Fibroblast of lung (primary cell): ENCODE data around the gene PKD1L1.

Experiments used
- CTCF ChIP-seq, 2 donors: IDR thresholded peaks in 1 of 2; conservative IDR thresholded peaks in 1 of 2; 1 replicate in 1 of 2; 2 replicates in 1 of 2; pipeline ENCODE4 v1.5.1; 2011 to 2012; ENCODE audit warnings: low read length in 2 of 2, control low read depth in 1 of 2, inconsistent platforms in 1 of 2, low read depth in 1 of 2, mild to moderate bottlenecking in 1 of 2
- EZH2 ChIP-seq: IDR thresholded peaks from 2 replicates; pipeline ENCODE4 v1.5.1; 2012; ENCODE audit warnings: low read length, control low read depth, mild to moderate bottlenecking; ENCODE audit errors: missing control alignments

GRCh38 chr7:47808321-47808720 lies 139.9 kb downstream of the PKD1L1 start:
- TF ChIP-seq CTCF (conservative IDR thresholded peaks at IDR 0.05 in 1 of 2, IDR thresholded peaks at IDR 0.05 in 1 of 2; ENCODE audit: low read depth in 1 of 2, low read length in 2 of 2) (no peak), EZH2 (no peak)
